Anterior cingulate cortex (tissue), 58 donors: Measurements from ENCODE around the gene D2HGDH.
"Not testable (repeated sequence)": the region's sequence is repeated elsewhere in the genome, so short reads cannot be mapped to it uniquely, and the experiment has no call there.

ENCODE experiments used
- DNase-seq, 58 donors: peaks; one replicate each; lab custom pipeline; 2025; lab: John Stamatoyannopoulos, UW

Gene D2HGDH

GRCh38 chr2:241801611-241802420, 67.4 kb downstream of the D2HGDH start:
- DNase-seq, result no peak

GRCh38 chr2:241802421-241803318, 68.2 kb downstream of the D2HGDH start:
- peak in 3 of 58 donors; percentile 28 to 60 (median 37) for DNase-seq

GRCh38 chr2:241803387-241804325, 69.2 kb downstream of the D2HGDH start:
- peak in 45 of 58 donors; percentile 17 to 81 (median 58) for DNase-seq

GRCh38 chr2:241804326-241805229, 70.1 kb downstream of the D2HGDH start:
- peak in 1 of 58 donors; percentile 22 for DNase-seq

GRCh38 chr2:241806217-241806616, 71.8 kb downstream of the D2HGDH start:
- not testable (repeated sequence) for DNase-seq

GRCh38 chr2:241808051-241808720, 73.8 kb downstream of the D2HGDH start:
- no peak for DNase-seq

- DNase-seq, result peak in 1 of 58 donors; percentile 32
These were observed 74.4 kb downstream of the D2HGDH start, which contains the start of gene NEU4 for GRCh38 chr2:241808721-241809382. NEU4 (plus strand) TSS chr2:241809193; CDS start chr2:241814485, 5,292 bp downstream.

- DNase-seq, result no peak
These were observed 75.2 kb downstream of the D2HGDH start for GRCh38 chr2:241809383-241810306.

GRCh38 chr2:241810307-241811200, 76.1 kb downstream of the D2HGDH start:
- peak in 51 of 58 donors; percentile 27 to 88 (median 74) for DNase-seq

- DNase-seq, result peak in 45 of 58 donors; percentile 30 to 81 (median 70)
These were observed 76.9 kb downstream of the D2HGDH start for GRCh38 chr2:241811201-241811951.

GRCh38 chr2:241811952-241812729, 77.7 kb downstream of the D2HGDH start:
- DNase-seq, result no peak

GRCh38 chr2:241812730-241813643, 78.6 kb downstream of the D2HGDH start:
- DNase-seq, result peak in 38 of 58 donors; percentile 14 to 77 (median 50)
